Stomach (tissue), 4 donors: Measurements from ENCODE around the gene CACUL1.

Experiments
- EP300 ChIP-seq: sonication (generic); formaldehyde crosslinking; IDR thresholded peaks from one replicate; pipeline ENCODE4 v1.6.1; 2017; ENCODE audit warnings: antibody characterized with exemption
- POLR2A ChIP-seq, 4 donors: fragments of 450-650 bp; IDR thresholded peaks; one replicate each; pipeline ENCODE4 v1.6.1; 2016; ENCODE audit warnings: antibody characterized with exemption in 4 of 4, control low read depth in 2 of 4, mild to moderate bottlenecking in 1 of 4, moderate library complexity in 1 of 4
- POLR2AphosphoS5 ChIP-seq, 3 donors: sonication (generic); formaldehyde crosslinking; IDR thresholded peaks; one replicate each; pipeline ENCODE4 v1.6.1; 2016; ENCODE audit warnings: antibody characterized with exemption in 3 of 3
- TF ChIP-seq, protein P1 (sequence below), 7 experiments: fragments of 450-650 bp in 4 of 7; fragments of 200-600 bp in 3 of 7; sonication (generic) in 3 of 7; IDR thresholded peaks; one replicate each; pipeline ENCODE4 v1.5.1; 2016 to 2019; ENCODE audit warnings: antibody characterized with exemption in 7 of 7, control low read depth in 2 of 7, mild to moderate bottlenecking in 1 of 7

DNA sequence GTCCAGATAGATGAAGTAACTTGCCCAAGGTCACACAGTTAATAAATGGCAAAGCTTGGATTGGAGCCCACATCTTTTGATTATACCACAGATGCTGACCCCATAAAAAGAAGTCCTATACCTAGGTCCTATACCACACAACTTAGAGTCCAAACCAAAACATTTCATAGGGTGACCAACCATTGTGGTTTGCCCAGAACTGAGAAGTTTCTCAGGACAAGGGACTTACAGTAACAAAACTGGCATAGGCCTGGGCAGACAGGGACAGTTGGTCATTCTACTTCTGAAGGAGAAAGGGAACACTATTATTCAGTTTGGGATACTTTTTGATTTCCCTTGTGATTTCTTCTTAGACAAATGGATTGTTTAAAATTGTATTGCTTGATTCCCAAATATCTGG, 126.4 kb downstream of the CACUL1 start:
- TF ChIP-seq, protein P1, sequence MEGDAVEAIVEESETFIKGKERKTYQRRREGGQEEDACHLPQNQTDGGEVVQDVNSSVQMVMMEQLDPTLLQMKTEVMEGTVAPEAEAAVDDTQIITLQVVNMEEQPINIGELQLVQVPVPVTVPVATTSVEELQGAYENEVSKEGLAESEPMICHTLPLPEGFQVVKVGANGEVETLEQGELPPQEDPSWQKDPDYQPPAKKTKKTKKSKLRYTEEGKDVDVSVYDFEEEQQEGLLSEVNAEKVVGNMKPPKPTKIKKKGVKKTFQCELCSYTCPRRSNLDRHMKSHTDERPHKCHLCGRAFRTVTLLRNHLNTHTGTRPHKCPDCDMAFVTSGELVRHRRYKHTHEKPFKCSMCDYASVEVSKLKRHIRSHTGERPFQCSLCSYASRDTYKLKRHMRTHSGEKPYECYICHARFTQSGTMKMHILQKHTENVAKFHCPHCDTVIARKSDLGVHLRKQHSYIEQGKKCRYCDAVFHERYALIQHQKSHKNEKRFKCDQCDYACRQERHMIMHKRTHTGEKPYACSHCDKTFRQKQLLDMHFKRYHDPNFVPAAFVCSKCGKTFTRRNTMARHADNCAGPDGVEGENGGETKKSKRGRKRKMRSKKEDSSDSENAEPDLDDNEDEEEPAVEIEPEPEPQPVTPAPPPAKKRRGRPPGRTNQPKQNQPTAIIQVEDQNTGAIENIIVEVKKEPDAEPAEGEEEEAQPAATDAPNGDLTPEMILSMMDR (IDR thresholded peaks at IDR 0.05): no peak
- TF ChIP-seq POLR2A (IDR thresholded peaks at IDR 0.05) (no peak), EP300 (no peak), POLR2AphosphoS5 (IDR thresholded peaks at IDR 0.05) (no peak)
